NCI-H1105 (cell line): ENCODE results near the gene STK24.
"Not testable (repeated sequence)": the region's sequence is repeated elsewhere in the genome, so short reads cannot be mapped to it uniquely, and the experiment has no call there.

Source experiments
- DNase-seq: peaks from one replicate; lab custom pipeline; 2025; lab: John Stamatoyannopoulos, UW

Gene STK24

GRCh38 chr13:98434060-98434459, 142.8 kb downstream of the STK24 start:
- no peak for DNase-seq

- no peak for DNase-seq
These were observed 143.3 kb downstream of the STK24 start for GRCh38 chr13:98433654-98434053.

GRCh38 chr13:98432638-98433037, 144.3 kb downstream of the STK24 start:
- DNase-seq = no peak

- no peak for DNase-seq
These were observed 146.8 kb downstream of the STK24 start for GRCh38 chr13:98429977-98430736.

GRCh38 chr13:98429531-98429930, 147.4 kb downstream of the STK24 start:
- no peak for DNase-seq

GRCh38 chr13:98429081-98429480, 147.8 kb downstream of the STK24 start:
- DNase-seq = no peak

- DNase-seq = no peak
These were observed 148.5 kb downstream of the STK24 start for GRCh38 chr13:98428256-98428966.

- DNase-seq = no peak
These were observed 149.4 kb downstream of the STK24 start for GRCh38 chr13:98427331-98427995.

- DNase-seq = no peak
These were observed 153.5 kb downstream of the STK24 start for GRCh38 chr13:98423417-98423816.

- DNase-seq = no peak
These were observed 154.9 kb downstream of the STK24 start for GRCh38 chr13:98422046-98422445.

GRCh38 chr13:98420554-98421175, 156.2 kb downstream of the STK24 start:
- no peak for DNase-seq

GRCh38 chr13:98419786-98420553, 156.9 kb downstream of the STK24 start:
- no peak for DNase-seq

- DNase-seq = peak; percentile 87
These were observed 160.5 kb downstream of the STK24 start for GRCh38 chr13:98416408-98416807.

- no peak for DNase-seq
These were observed 161.4 kb downstream of the STK24 start for GRCh38 chr13:98415326-98416070.

GRCh38 chr13:98413796-98414195, 163.1 kb downstream of the STK24 start:
- no peak for DNase-seq

GRCh38 chr13:98413278-98413677, 163.6 kb downstream of the STK24 start:
- not testable (repeated sequence) for DNase-seq

- no peak for DNase-seq
These were observed 165.2 kb downstream of the STK24 start for GRCh38 chr13:98411617-98412265.

GRCh38 chr13:98411013-98411412, 165.9 kb downstream of the STK24 start:
- DNase-seq = no peak

GRCh38 chr13:98410612-98411011, 166.3 kb downstream of the STK24 start:
- DNase-seq = no peak

- DNase-seq = no peak
These were observed 167.6 kb downstream of the STK24 start for GRCh38 chr13:98409281-98409680.
